ENCODE results near the gene VAV2. TPM values are rescaled to one million over a fixed set of nuclear protein-coding genes. Genes with fewer than 3 reads are reported as not detected.

The VAV2 gene
- total and polyA plus RNA-seq, 9 of the 15 experiments (the other 6 are each of a cell fraction or from before 2014, with no cell fraction given) = 0.01 to 2.7 (median 1.0) TPM; not detected in 1

DNA sequence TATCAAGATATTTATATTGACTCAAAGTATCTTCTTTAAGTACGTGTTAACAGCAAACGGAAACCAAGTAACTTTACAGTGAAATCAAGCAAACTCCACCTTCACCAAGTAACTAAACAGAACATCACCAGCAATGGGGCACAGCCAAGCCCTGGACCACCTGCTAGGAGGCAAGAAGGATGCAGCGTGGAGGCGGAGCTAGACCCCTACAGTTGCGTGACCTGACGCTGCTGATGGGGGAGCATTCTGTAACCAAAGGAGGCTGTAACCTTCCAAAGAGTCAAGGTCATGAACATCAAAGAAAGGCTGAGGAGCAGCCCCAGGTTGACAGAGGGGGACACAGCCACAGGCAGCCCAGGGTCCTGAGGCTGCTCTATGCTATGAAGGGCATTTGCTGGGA lies 6.1 kb downstream of the VAV2 start:
- Histone ChIP-seq H3K27me3 (ENCODE audit: control insufficient read depth in 2 of 2, insufficient read depth in 2 of 2, low read length in 2 of 2) (peaks cover 5 to 64% of the 10 kb centered on the region in 2 experiments; a peak in 4 of 5 replicates), H4K20me1 (replicated peaks; ENCODE audit: control insufficient read depth, insufficient read depth, low read length) (peaks cover 25% of the 10 kb centered on the region), H3K9me1 (ENCODE audit: control insufficient read depth, insufficient read depth, low read length) (peaks cover 2% of the 10 kb centered on the region), H3K4me3 (no peak overlapping the region), H3K36me3 (ENCODE audit: control insufficient read depth, insufficient read depth, low read length) (no peaks in the 10 kb centered on the region), H2AFZ (ENCODE audit: low read depth, low read length) (no peak overlapping the region), H3K27ac (ENCODE audit: extremely low read depth, low read depth, low read length) (no peak overlapping the region), H3K9ac (ENCODE audit: insufficient read depth in 1 of 2, low read depth in 2 of 2, low read length in 2 of 2) (no peak overlapping the region), H3K4me1 (replicated peaks in 1 of 2; ENCODE audit: control insufficient read depth in 2 of 2, insufficient read depth in 2 of 2, low read length in 2 of 2) (peaks cover 0 to 14% of the 10 kb centered on the region in 2 experiments; a peak in 2 of 5 replicates), H3K79me2 (ENCODE audit: control insufficient read depth, insufficient read depth, low read length) (no peaks in the 10 kb centered on the region), H3K4me2 (ENCODE audit: insufficient read depth, low read length) (no peak overlapping the region), H3K9me3 (replicated peaks; ENCODE audit: control insufficient read depth, insufficient read depth, low read depth, low read length) (no peaks in the 10 kb centered on the region)
- in situ Hi-C loops (cut with MboI) (no loop called here), intact Hi-C loops (cut with micrococcal nuclease) (no loop called here)
- TF ChIP-seq BRD4 (IDR thresholded peaks at IDR 0.05) (no peak), ATF1 (CRISPR knock-in tag; IDR thresholded peaks at IDR 0.05) (no peak), ATF1 (tag; IDR thresholded peaks at IDR 0.05) (no peak), CREM (IDR thresholded peaks at IDR 0.05; ENCODE audit: low read depth) (no peak), ZNF3 (CRISPR knock-in tag; IDR thresholded peaks at IDR 0.05) (no peak), RNF219 (CRISPR knock-in tag; IDR thresholded peaks at IDR 0.05) (no peak), PTTG1 (tag; IDR thresholded peaks at IDR 0.05; ENCODE audit: low read depth) (no peak), RHOXF2B (CRISPR knock-in tag; conservative IDR thresholded peaks at IDR 0.05) (no peak), ZNF717 (CRISPR knock-in tag; IDR thresholded peaks at IDR 0.05) (no peak), ZBTB8A (IDR thresholded peaks at IDR 0.05; ENCODE audit: partially characterized antibody) (no peak)
- BruUV-seq (replicated peaks) = no TSS peak
- CTCF ChIA-PET (ENCODE audit: low intra/inter-chr PET ratio) = interaction anchor here (0.6 kb wide), 1 partner anchor 215 kb away, joined by 3 read pairs; no protein-coding TSS in a partner anchor
- DNase-seq (ENCODE audit: extremely low read depth in 1 of 4, low spot score in 3 of 4) = no peak
- no peak for ATAC-seq
- POLR2A ChIA-PET = no interaction called here
- no peak for FAIRE-seq
- 2% methylated on average over 6 of the region's 6 CpGs for WGBS (ENCODE audit: insufficient coverage, low coverage, missing lambda C conversion rate)

All from K562 (cell line).